Stomach (tissue), 4 donors: ENCODE measurements around the gene OBSL1.

ENCODE experiments used
- EP300 ChIP-seq: sonication (generic); formaldehyde crosslinking; IDR thresholded peaks from one replicate; pipeline ENCODE4 v1.6.1; 2017; ENCODE audit warnings: antibody characterized with exemption
- POLR2A ChIP-seq, 4 donors: fragments of 450-650 bp; IDR thresholded peaks; one replicate each; pipeline ENCODE4 v1.6.1; 2016; ENCODE audit warnings: antibody characterized with exemption in 4 of 4, control low read depth in 2 of 4, mild to moderate bottlenecking in 1 of 4, moderate library complexity in 1 of 4
- POLR2AphosphoS5 ChIP-seq, 3 donors: sonication (generic); formaldehyde crosslinking; IDR thresholded peaks; one replicate each; pipeline ENCODE4 v1.6.1; 2016; ENCODE audit warnings: antibody characterized with exemption in 3 of 3
- TF ChIP-seq, protein P1 (sequence below), 7 experiments: fragments of 450-650 bp in 4 of 7; fragments of 200-600 bp in 3 of 7; sonication (generic) in 3 of 7; IDR thresholded peaks; one replicate each; pipeline ENCODE4 v1.5.1; 2016 to 2019; ENCODE audit warnings: antibody characterized with exemption in 7 of 7, control low read depth in 2 of 7, mild to moderate bottlenecking in 1 of 7

DNA sequence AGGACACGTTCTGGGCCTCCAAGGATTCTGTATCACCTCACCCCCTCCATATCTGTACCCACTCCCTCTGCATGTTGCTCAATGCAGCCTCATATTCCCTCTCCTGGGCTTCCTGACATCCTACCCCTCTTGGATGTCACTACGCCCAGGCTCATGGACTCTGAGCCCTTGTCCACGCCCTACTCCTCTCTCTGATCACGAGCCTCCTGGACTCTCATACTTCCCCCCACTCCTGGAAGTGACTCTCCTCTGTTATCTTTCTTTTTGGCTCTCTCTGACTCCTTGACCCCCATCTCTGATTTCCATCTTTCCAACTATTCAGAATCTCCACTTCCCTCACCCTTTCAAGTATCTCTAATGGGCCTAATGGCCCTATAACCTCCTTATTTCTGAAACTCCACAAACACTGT lies 25.4 kb downstream of the OBSL1 start:
- TF ChIP-seq, protein P1, sequence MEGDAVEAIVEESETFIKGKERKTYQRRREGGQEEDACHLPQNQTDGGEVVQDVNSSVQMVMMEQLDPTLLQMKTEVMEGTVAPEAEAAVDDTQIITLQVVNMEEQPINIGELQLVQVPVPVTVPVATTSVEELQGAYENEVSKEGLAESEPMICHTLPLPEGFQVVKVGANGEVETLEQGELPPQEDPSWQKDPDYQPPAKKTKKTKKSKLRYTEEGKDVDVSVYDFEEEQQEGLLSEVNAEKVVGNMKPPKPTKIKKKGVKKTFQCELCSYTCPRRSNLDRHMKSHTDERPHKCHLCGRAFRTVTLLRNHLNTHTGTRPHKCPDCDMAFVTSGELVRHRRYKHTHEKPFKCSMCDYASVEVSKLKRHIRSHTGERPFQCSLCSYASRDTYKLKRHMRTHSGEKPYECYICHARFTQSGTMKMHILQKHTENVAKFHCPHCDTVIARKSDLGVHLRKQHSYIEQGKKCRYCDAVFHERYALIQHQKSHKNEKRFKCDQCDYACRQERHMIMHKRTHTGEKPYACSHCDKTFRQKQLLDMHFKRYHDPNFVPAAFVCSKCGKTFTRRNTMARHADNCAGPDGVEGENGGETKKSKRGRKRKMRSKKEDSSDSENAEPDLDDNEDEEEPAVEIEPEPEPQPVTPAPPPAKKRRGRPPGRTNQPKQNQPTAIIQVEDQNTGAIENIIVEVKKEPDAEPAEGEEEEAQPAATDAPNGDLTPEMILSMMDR (IDR thresholded peaks at IDR 0.05), result no peak
- no peak for TF ChIP-seq EP300
- TF ChIP-seq POLR2A (IDR thresholded peaks at IDR 0.05), result no peak
- no peak for TF ChIP-seq POLR2AphosphoS5 (IDR thresholded peaks at IDR 0.05)
